Cardiac muscle cell (in vitro differentiated cells and primary cell): ENCODE results near the gene SELENOS. TPM values are rescaled to one million over a fixed set of nuclear protein-coding genes. Genes with fewer than 3 reads are reported as not detected.

Experiments
- DNase-seq, 2 donors: peaks; one replicate each; pipeline versions ENCODE4 v3.0.0 to v3.0.0-alpha.2; 2010 to 2017; ENCODE audit warnings: low read depth in 1 of 2, low spot score in 1 of 2
- H3K27ac ChIP-seq: fragments of 200-600 bp; sonication (generic); 2 replicates; pipeline ENCODE4 v1.5.1; 2016
- H3K27me3 ChIP-seq: fragments of 200-600 bp; sonication (generic); 2 replicates; pipeline ENCODE4 v1.6.0; 2016; ENCODE audit warnings: control low read depth
- H3K36me3 ChIP-seq: fragments of 200-600 bp; sonication (generic); 2 replicates; pipeline ENCODE4 v1.5.1; 2016; ENCODE audit warnings: control low read depth
- H3K4me1 ChIP-seq: fragments of 200-600 bp; sonication (generic); 2 replicates; pipeline ENCODE4 v1.8.1; 2017; ENCODE audit warnings: low read depth, mild to moderate bottlenecking, mixed run types
- H3K4me3 ChIP-seq: fragments of 200-600 bp; sonication (generic); 2 replicates; pipeline ENCODE4 v1.5.1; 2016; ENCODE audit warnings: mild to moderate bottlenecking
- H3K9me3 ChIP-seq: fragments of 200-600 bp; sonication (generic); 2 replicates; pipeline ENCODE4 v1.5.1; 2017; ENCODE audit warnings: low read depth, mild to moderate bottlenecking, control low read depth
- CTCF ChIP-seq: IDR thresholded peaks from 2 replicates; pipeline ENCODE4 v1.5.1; 2012; ENCODE audit warnings: low read depth, mild to moderate bottlenecking, low read length
- polyA plus RNA-seq: library from polyadenylated mRNA; unstranded; fragments of >200 nt; fragmentation: Nextera tagmentation; extraction: Ambion mirVana; gene quantifications from 2 replicates; pipeline ENCODE4 v1.2.1, GENCODE V29; 2016
- total RNA-seq: library from RNA; depleted of rRNA; stranded (reverse); fragments of >200 nt; gene quantifications from 2 replicates; pipeline ENCODE4 v1.2.3, GENCODE V29; 2016

SELENOS gene
- total and polyA plus RNA-seq, 2 experiments from 2014 or later, result 48.3 to 103 TPM

DNA sequence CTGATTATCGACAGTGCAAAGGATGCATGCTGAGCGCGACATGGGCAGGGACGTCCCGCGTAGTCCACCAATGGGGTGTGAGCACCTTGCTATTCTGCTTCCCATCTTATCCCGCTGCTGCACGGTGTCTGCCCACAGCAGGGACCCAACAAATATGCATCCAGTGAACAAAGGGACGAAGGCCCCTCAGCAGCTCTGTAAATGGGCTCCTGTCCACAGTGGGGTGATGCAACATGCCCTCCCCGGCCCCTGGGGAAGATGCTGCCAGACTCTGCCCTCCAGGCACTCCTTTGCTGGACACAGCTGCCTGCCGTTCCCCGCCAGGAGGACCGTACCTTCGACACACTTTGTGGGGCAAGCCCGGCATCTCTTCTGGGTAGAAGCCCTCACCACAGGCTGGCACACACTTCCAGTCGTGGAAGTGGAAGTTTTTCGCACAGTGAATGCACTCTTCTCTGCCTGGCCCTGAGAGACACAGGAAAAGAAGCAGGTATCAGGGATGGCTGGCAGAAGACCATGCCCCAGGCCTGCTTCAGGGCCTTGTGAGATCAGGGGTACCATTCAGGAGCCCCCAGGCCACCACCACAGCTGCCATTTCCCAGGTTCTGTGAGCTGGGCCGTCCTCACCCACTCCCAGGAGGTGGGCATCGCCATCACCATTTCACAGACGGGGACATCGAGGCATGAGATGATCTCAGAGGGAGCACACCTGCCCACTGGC lies 35.9 kb upstream of the SELENOS start:
- H3K36me3 ChIP-seq, result no peaks in the 10 kb centered on the region
- H3K27ac ChIP-seq, result no peak overlapping the region
- H3K27me3 ChIP-seq, result no peaks in the 10 kb centered on the region
- H3K9me3 ChIP-seq, result no peaks in the 10 kb centered on the region
- TF ChIP-seq CTCF, result no peak
- H3K4me3 ChIP-seq, result no peak overlapping the region
- no peaks in the 10 kb centered on the region for H3K4me1 ChIP-seq
- no peak for DNase-seq

DNA sequence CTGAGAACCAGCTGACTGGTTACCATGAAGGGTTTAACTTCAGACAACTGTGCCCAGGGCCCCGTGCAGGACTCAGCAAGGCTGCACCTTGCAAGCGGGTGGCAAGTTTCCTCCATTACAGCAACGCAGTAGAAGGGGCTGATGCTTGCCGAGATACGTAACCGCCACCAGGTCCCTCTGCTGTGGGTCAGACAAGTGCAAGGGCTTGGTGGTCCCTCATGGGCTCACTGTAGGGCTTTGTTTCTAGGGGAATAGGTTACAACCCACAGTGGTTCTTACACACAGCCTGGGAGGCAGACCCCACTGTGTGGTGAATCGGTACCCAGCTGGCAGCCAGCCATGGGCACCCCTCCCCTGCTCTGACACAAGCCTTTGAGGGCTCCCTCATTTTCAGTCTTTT lies 33.2 kb upstream of the SELENOS start:
- Histone ChIP-seq H3K4me1 (no peaks in the 10 kb centered on the region), H3K4me3 (no peak overlapping the region), H3K27me3 (no peaks in the 10 kb centered on the region), H3K36me3 (no peaks in the 10 kb centered on the region), H3K9me3 (no peaks in the 10 kb centered on the region), H3K27ac (no peak overlapping the region)
- no peak for TF ChIP-seq CTCF
- DNase-seq, result no peak

DNA sequence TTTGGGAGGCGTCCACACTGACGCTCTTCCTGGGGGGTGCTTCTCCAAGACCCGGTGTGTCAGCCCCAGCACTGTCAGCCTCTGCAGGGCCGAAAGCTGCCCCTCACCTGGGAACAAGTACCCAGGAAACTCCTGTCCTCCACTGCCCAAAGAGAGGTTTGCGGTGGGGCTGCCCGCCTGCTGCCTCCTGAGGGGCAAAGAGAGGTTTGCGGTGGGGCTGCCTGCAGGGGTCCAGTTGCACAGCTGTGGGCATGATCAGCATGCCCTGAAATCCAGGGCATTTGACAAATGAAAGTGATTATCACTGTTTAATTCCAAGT lies 32.8 kb upstream of the SELENOS start:
- H3K4me1 ChIP-seq, result no peaks in the 10 kb centered on the region
- TF ChIP-seq CTCF, result no peak
- H3K9me3 ChIP-seq, result no peaks in the 10 kb centered on the region
- no peak for DNase-seq
- no peak overlapping the region for H3K4me3 ChIP-seq
- no peaks in the 10 kb centered on the region for H3K36me3 ChIP-seq
- no peaks in the 10 kb centered on the region for H3K27me3 ChIP-seq
- H3K27ac ChIP-seq, result no peak overlapping the region

GRCh38 chr15:101309436-101310160 lies 32.3 kb upstream of the SELENOS start:
- H3K36me3 ChIP-seq, result no peaks in the 10 kb centered on the region
- TF ChIP-seq CTCF, result no peak
- no peak for DNase-seq

GRCh38 chr15:101308604-101309435 lies 31.5 kb upstream of the SELENOS start:
- no peak for DNase-seq
- no peaks in the 10 kb centered on the region for H3K4me1 ChIP-seq

More at GRCh38 chr15:101309436-101310160, 32.3 kb upstream of the SELENOS start:
- Histone ChIP-seq H3K4me3 (no peak overlapping the region), H3K4me1 (no peaks in the 10 kb centered on the region), H3K9me3 (no peaks in the 10 kb centered on the region), H3K27ac (no peak overlapping the region), H3K27me3 (no peaks in the 10 kb centered on the region)

More at GRCh38 chr15:101308604-101309435, 31.5 kb upstream of the SELENOS start:
- H3K36me3 ChIP-seq, result no peaks in the 10 kb centered on the region
- H3K4me3 ChIP-seq, result no peak overlapping the region
- H3K27me3 ChIP-seq, result no peaks in the 10 kb centered on the region
- H3K9me3 ChIP-seq, result no peaks in the 10 kb centered on the region
- no peak overlapping the region for H3K27ac ChIP-seq
- TF ChIP-seq CTCF, result no peak
